Neural crest cell (in vitro differentiated cells): ENCODE results near the gene USP53. TPM values are rescaled to one million over a fixed set of nuclear protein-coding genes. Genes with fewer than 3 reads are reported as not detected.

ENCODE experiments used
- DNase-seq: peaks from one replicate; pipeline ENCODE4 v3.0.0; 2021; ENCODE audit warnings: low read depth, mixed read lengths, low spot score
- H3K27ac Mint-ChIP-seq: one replicate; pipeline ENCODE4 v1.8.0; 2021; ENCODE audit warnings: mild to moderate bottlenecking, mixed read lengths; ENCODE audit not compliant: unreplicated experiment
- H3K27me3 Mint-ChIP-seq: 2 replicates; pipeline ENCODE4 v1.8.0; 2021; ENCODE audit warnings: low read depth, mild to moderate bottlenecking, mixed read lengths
- H3K36me3 Mint-ChIP-seq: 2 replicates; pipeline ENCODE4 v1.8.0; 2021; ENCODE audit warnings: low read depth, mild to moderate bottlenecking, mixed read lengths
- H3K4me1 Mint-ChIP-seq: 2 replicates; pipeline ENCODE4 v1.8.0; 2021; ENCODE audit warnings: mixed read lengths
- H3K4me3 Mint-ChIP-seq: one replicate; pipeline ENCODE4 v1.8.0; 2021; ENCODE audit warnings: mild to moderate bottlenecking, mixed read lengths
- H3K9me3 Mint-ChIP-seq: 2 replicates; pipeline ENCODE4 v1.8.0; 2021; ENCODE audit warnings: mixed read lengths
- total RNA-seq: library from RNA; stranded (reverse); gene quantifications from 2 replicates; pipeline ENCODE4 v1.2.1, GENCODE V29; 2021
- TF ChIP-seq, protein P1 (sequence below): fragments of 200-600 bp; sonication (generic); conservative IDR thresholded peaks from 2 replicates; pipeline ENCODE4 v1.5.0; 2021; ENCODE audit warnings: antibody characterized with exemption, mild to moderate bottlenecking

Gene USP53
- total RNA-seq, 1 donor from 2014 or later, result 6.4 TPM

GRCh38 chr4:119228406-119228805 lies 15.9 kb downstream of the USP53 start:
- Mint-ChIP-seq H3K36me3 (peaks cover 7% of the 10 kb centered on the region), H3K4me1 (peaks cover under 1% of the 10 kb centered on the region), H3K27me3 (no peaks in the 10 kb centered on the region), H3K4me3 (no peak overlapping the region), H3K27ac (no peak overlapping the region), H3K9me3 (no peaks in the 10 kb centered on the region)
- DNase-seq, result no peak
- TF ChIP-seq, protein P1, sequence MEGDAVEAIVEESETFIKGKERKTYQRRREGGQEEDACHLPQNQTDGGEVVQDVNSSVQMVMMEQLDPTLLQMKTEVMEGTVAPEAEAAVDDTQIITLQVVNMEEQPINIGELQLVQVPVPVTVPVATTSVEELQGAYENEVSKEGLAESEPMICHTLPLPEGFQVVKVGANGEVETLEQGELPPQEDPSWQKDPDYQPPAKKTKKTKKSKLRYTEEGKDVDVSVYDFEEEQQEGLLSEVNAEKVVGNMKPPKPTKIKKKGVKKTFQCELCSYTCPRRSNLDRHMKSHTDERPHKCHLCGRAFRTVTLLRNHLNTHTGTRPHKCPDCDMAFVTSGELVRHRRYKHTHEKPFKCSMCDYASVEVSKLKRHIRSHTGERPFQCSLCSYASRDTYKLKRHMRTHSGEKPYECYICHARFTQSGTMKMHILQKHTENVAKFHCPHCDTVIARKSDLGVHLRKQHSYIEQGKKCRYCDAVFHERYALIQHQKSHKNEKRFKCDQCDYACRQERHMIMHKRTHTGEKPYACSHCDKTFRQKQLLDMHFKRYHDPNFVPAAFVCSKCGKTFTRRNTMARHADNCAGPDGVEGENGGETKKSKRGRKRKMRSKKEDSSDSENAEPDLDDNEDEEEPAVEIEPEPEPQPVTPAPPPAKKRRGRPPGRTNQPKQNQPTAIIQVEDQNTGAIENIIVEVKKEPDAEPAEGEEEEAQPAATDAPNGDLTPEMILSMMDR, result no peak

GRCh38 chr4:119229908-119230687 lies 17.6 kb downstream of the USP53 start:
- Mint-ChIP-seq H3K9me3 (no peaks in the 10 kb centered on the region), H3K4me3 (no peak overlapping the region), H3K36me3 (no peaks in the 10 kb centered on the region), H3K27ac (no peak overlapping the region), H3K27me3 (no peaks in the 10 kb centered on the region), H3K4me1 (peaks cover 8% of the 10 kb centered on the region)
- no peak for DNase-seq
- TF ChIP-seq, protein P1, result no peak

DNA sequence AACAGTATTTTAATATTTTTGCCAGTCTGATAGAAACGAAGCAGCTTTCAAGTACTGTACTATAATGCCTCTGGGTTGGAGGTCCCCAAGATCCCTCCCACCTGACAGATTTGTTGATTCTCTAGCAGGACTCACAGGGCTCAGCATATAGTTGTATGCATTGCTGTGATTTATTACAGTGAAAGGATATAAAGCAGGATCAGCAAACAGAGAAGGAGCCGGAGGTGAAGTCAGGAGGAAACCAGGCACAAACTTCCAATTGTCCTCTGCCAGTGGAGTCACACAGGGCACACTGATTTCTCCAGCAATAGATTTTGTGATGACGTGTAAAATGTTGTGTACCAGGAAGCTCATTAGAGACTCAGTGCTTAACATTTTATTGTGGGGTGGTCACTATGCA lies 19.0 kb downstream of the USP53 start:
- Mint-ChIP-seq H3K4me3 (no peak overlapping the region), H3K36me3 (no peaks in the 10 kb centered on the region), H3K9me3 (no peaks in the 10 kb centered on the region), H3K27ac (no peak overlapping the region), H3K4me1 (peaks cover 8% of the 10 kb centered on the region), H3K27me3 (no peaks in the 10 kb centered on the region)
- DNase-seq, result no peak
- TF ChIP-seq, protein P1, result no peak

DNA sequence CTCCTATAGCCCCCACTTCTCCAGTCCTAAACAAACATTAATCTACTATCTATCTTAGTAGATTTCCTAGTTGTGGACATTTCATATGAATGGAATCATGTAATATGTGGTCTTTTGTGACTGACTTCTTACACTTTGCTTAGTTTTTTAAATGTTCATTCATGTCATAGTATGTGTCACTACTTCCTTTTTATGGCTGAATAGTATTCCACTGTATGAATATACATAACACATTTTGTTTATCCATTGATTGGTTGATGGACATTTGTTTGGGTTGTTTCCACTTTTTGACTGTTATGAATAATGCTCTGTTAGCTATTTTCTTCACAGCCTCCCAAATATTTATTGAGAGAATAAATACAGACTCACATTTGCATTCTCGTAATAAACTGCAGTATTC lies 19.8 kb downstream of the USP53 start:
- no peaks in the 10 kb centered on the region for H3K27me3 Mint-ChIP-seq
- H3K4me3 Mint-ChIP-seq, result no peak overlapping the region
- no peak overlapping the region for H3K27ac Mint-ChIP-seq
- H3K9me3 Mint-ChIP-seq, result no peaks in the 10 kb centered on the region
- no peaks in the 10 kb centered on the region for H3K36me3 Mint-ChIP-seq
- TF ChIP-seq, protein P1, result no peak
- peaks cover 8% of the 10 kb centered on the region for H3K4me1 Mint-ChIP-seq
- DNase-seq, result no peak

GRCh38 chr4:119233191-119233590 lies 20.7 kb downstream of the USP53 start:
- Mint-ChIP-seq H3K36me3 (no peaks in the 10 kb centered on the region), H3K4me1 (peaks cover 8% of the 10 kb centered on the region), H3K9me3 (no peaks in the 10 kb centered on the region), H3K4me3 (no peak overlapping the region), H3K27me3 (no peaks in the 10 kb centered on the region), H3K27ac (no peak overlapping the region)
- no peak for DNase-seq
- TF ChIP-seq, protein P1, result no peak
